DLD1 (cell line): ENCODE results near the gene TOMM70.

Experiments used
- in situ Hi-C: cut with HindIII; loops from 2 replicates; pipeline ENCODE4 v1.10.0; 2017; ENCODE audit warnings: low sequenced_read_pairs

Gene TOMM70

GRCh38 chr3:100412912-100413590 is 12.2 kb upstream of the TOMM70 start:
- in situ Hi-C loops, result no loop called here

- in situ Hi-C loops, result no loop called here
Observed at GRCh38 chr3:100411091-100411982, 10.4 kb upstream of the TOMM70 start.

- in situ Hi-C loops, result no loop called here
Observed at GRCh38 chr3:100407977-100408532, 7.2 kb upstream of the TOMM70 start.

GRCh38 chr3:100407164-100407563 is 6.3 kb upstream of the TOMM70 start:
- in situ Hi-C loops, result no loop called here

GRCh38 chr3:100404250-100404548 is 3.3 kb upstream of the TOMM70 start:
- in situ Hi-C loops, result no loop called here

- in situ Hi-C loops, result no loop called here
Observed at GRCh38 chr3:100403362-100404249, 2.7 kb upstream of the TOMM70 start.

GRCh38 chr3:100402891-100403290 is 2.0 kb upstream of the TOMM70 start:
- in situ Hi-C loops, result no loop called here

- in situ Hi-C loops, result no loop called here
Observed at GRCh38 chr3:100402256-100402655, 1.4 kb upstream of the TOMM70 start.

GRCh38 chr3:100401674-100402041 is 769 bp upstream of the TOMM70 start:
- in situ Hi-C loops, result no loop called here

- in situ Hi-C loops, result no loop called here
Observed at GRCh38 chr3:100400419-100400779, 490 bp downstream of the TOMM70 start.

- in situ Hi-C loops, result no loop called here
Observed at GRCh38 chr3:100399341-100400071, 1.4 kb downstream of the TOMM70 start.

GRCh38 chr3:100396967-100397366 is 3.9 kb downstream of the TOMM70 start:
- in situ Hi-C loops, result no loop called here

GRCh38 chr3:100395679-100396431 is 5.0 kb downstream of the TOMM70 start:
- in situ Hi-C loops, result no loop called here

- in situ Hi-C loops, result no loop called here
Observed at GRCh38 chr3:100389025-100389424, 11.9 kb downstream of the TOMM70 start.

- in situ Hi-C loops, result no loop called here
Observed at GRCh38 chr3:100386437-100387074, 14.3 kb downstream of the TOMM70 start.

GRCh38 chr3:100384733-100385525 is 16.0 kb downstream of the TOMM70 start:
- in situ Hi-C loops, result no loop called here

- in situ Hi-C loops, result no loop called here
Observed at GRCh38 chr3:100376301-100376700, 24.6 kb downstream of the TOMM70 start.

GRCh38 chr3:100374521-100374920 is 26.4 kb downstream of the TOMM70 start:
- in situ Hi-C loops, result no loop called here

GRCh38 chr3:100370756-100371155 is 30.1 kb downstream of the TOMM70 start:
- in situ Hi-C loops, result no loop called here
